SU-DHL-6 (cell line): ENCODE data around the gene SF3B4.

Experiments
- EZH2phosphoT487 ChIP-seq: fragments of 200-600 bp; sonication (generic), shearing (Covaris generic); conservative IDR thresholded peaks from 2 replicates; pipeline ENCODE4 v1.6.1; 2018; ENCODE audit warnings: mild to moderate bottlenecking, antibody characterized with exemption, low read length, moderate library complexity, mixed read lengths
- TF ChIP-seq, protein P1 (sequence below): fragments of 200-600 bp; sonication (generic); IDR thresholded peaks from one replicate; pipeline ENCODE4 v1.5.1; 2017; ENCODE audit warnings: antibody characterized with exemption, mild to moderate bottlenecking, low read length, moderate library complexity; ENCODE audit not compliant: insufficient read depth, poor library complexity, severe bottlenecking

DNA sequence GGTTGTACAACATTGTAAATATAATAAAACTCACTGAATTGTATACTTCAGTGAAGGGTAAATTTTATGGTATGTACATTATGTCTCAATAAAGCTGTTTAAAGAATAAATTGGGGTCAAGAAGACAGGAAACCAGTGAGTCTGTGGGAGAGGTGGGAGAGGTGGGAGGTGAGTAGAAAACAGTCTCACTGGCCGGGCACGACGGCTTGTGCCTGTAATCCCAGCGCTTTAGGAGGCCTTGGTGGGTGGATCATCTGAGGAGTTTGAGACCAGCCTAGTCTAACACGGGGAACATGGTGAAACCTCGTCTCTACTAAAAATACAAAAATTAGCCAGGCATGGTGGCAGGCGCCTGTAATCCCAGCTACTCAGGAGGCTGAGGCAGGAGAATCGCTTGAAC, 4.9 kb upstream of the SF3B4 start:
- TF ChIP-seq, protein P1, sequence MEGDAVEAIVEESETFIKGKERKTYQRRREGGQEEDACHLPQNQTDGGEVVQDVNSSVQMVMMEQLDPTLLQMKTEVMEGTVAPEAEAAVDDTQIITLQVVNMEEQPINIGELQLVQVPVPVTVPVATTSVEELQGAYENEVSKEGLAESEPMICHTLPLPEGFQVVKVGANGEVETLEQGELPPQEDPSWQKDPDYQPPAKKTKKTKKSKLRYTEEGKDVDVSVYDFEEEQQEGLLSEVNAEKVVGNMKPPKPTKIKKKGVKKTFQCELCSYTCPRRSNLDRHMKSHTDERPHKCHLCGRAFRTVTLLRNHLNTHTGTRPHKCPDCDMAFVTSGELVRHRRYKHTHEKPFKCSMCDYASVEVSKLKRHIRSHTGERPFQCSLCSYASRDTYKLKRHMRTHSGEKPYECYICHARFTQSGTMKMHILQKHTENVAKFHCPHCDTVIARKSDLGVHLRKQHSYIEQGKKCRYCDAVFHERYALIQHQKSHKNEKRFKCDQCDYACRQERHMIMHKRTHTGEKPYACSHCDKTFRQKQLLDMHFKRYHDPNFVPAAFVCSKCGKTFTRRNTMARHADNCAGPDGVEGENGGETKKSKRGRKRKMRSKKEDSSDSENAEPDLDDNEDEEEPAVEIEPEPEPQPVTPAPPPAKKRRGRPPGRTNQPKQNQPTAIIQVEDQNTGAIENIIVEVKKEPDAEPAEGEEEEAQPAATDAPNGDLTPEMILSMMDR: no peak
- no peak for TF ChIP-seq EZH2phosphoT487
